Measurements from ENCODE around the gene PTPRH.

Gene PTPRH

GRCh38 chr19:55226788-55227187, 17.5 kb upstream of the PTPRH start:
- TF ChIP-seq CTCF (IDR thresholded peaks at IDR 0.05), result no peak

GRCh38 chr19:55226273-55226672, 17.0 kb upstream of the PTPRH start:
- TF ChIP-seq CTCF (IDR thresholded peaks at IDR 0.05), result no peak

GRCh38 chr19:55225415-55225958, 16.2 kb upstream of the PTPRH start:
- no peak for TF ChIP-seq CTCF (IDR thresholded peaks at IDR 0.05)

GRCh38 chr19:55224038-55224665, 14.9 kb upstream of the PTPRH start:
- TF ChIP-seq CTCF (IDR thresholded peaks at IDR 0.05), result no peak

- TF ChIP-seq CTCF (IDR thresholded peaks at IDR 0.05), result no peak
Measured at GRCh38 chr19:55223291-55224037, 14.2 kb upstream of the PTPRH start.

- no peak for TF ChIP-seq CTCF (IDR thresholded peaks at IDR 0.05)
Measured at GRCh38 chr19:55220525-55220924, 11.2 kb upstream of the PTPRH start.

GRCh38 chr19:55216461-55217198, 7.3 kb upstream of the PTPRH start:
- no peak for TF ChIP-seq CTCF (IDR thresholded peaks at IDR 0.05)
